ENCODE measurements around the gene PRND. TPM values are rescaled to one million over a fixed set of nuclear protein-coding genes. Genes with fewer than 3 reads are reported as not detected.

The PRND gene
- total and polyA plus RNA-seq, 2 of the 13 experiments (the other 11 are each of a cell fraction or from before 2014, with no cell fraction given): not detected

GRCh38 chr20:4684837-4685413 lies 36.8 kb upstream of the PRND start (continued):
- TF ChIP-seq AFF4 (CRISPR knock-in tag; IDR thresholded peaks at IDR 0.05): no peak
- no peak for TF ChIP-seq MIER2 (CRISPR knock-in tag; IDR thresholded peaks at IDR 0.05)
- peak; percentile 19; the same call in 1 of the 2 replicates for TF ChIP-seq BCL6 (CRISPR knock-in tag; IDR thresholded peaks at IDR 0.05)
- no peak for TF ChIP-seq ZNF790 (CRISPR knock-in tag; IDR thresholded peaks at IDR 0.05; ENCODE audit: borderline replicate concordance)
- TF ChIP-seq SAFB2 (CRISPR knock-in tag; IDR thresholded peaks at IDR 0.05; ENCODE audit: borderline replicate concordance, low read depth): no peak
- TF ChIP-seq ZNF235 (CRISPR knock-in tag; IDR thresholded peaks at IDR 0.05; ENCODE audit: borderline replicate concordance): no peak
- no peak for TF ChIP-seq ZNF841 (CRISPR knock-in tag; IDR thresholded peaks at IDR 0.05; ENCODE audit: borderline replicate concordance)
- no peak for TF ChIP-seq TBP (CRISPR knock-in tag; IDR thresholded peaks at IDR 0.05)
- TF ChIP-seq DMAP1 (CRISPR knock-in tag; IDR thresholded peaks at IDR 0.05): peak; percentile 19; the same call in 1 of the 2 replicates
- TF ChIP-seq ZNF747 (CRISPR knock-in tag; IDR thresholded peaks at IDR 0.05; ENCODE audit: borderline replicate concordance): no peak
- no peak for TF ChIP-seq ZBTB8A (CRISPR knock-in tag; IDR thresholded peaks at IDR 0.05; ENCODE audit: borderline replicate concordance, low read depth)
- TF ChIP-seq GRHL1 (CRISPR knock-in tag; conservative IDR thresholded peaks at IDR 0.05): no peak
- no peak for TF ChIP-seq ZNF776 (CRISPR knock-in tag; IDR thresholded peaks at IDR 0.05)
- no peak for TF ChIP-seq POGK (CRISPR knock-in tag; conservative IDR thresholded peaks at IDR 0.05)
- no peak for TF ChIP-seq DPF2 (CRISPR knock-in tag; IDR thresholded peaks at IDR 0.05; ENCODE audit: borderline replicate concordance, low read depth)
- TF ChIP-seq KDM4B (CRISPR knock-in tag; IDR thresholded peaks at IDR 0.05): no peak
- no peak for TF ChIP-seq KMT2A (CRISPR knock-in tag; IDR thresholded peaks at IDR 0.05)
- TF ChIP-seq SALL2 (CRISPR knock-in tag; IDR thresholded peaks at IDR 0.05): no peak
- 0 out of 2 replicates have a peak, but pooled peaks have one; percentile 55 for TF ChIP-seq AHR (CRISPR knock-in tag; IDR thresholded peaks at IDR 0.05)
- 0 out of 2 replicates have a peak, but pooled peaks have one; percentile 24 for TF ChIP-seq MLX (CRISPR knock-in tag; IDR thresholded peaks at IDR 0.05)

Measured in HepG2 (cell line).